ENCODE data around the gene SLC38A10. TPM values are rescaled to one million over a fixed set of nuclear protein-coding genes. Genes with fewer than 3 reads are reported as not detected.

SLC38A10 gene
- polyA plus RNA-seq, 1 of the 3 experiments (the other 2 are of a cell fraction): 82.2 TPM

- Histone ChIP-seq H2AFZ (ENCODE audit: low read depth) (no peak overlapping the region), H3K9ac (no peak overlapping the region), H3K9me3 (no peaks in the 10 kb centered on the region), H4K20me1 (ENCODE audit: insufficient read depth) (no peaks in the 10 kb centered on the region), H3F3A (replicated peaks; ENCODE audit: insufficient read depth) (peaks cover 9% of the 10 kb centered on the region), H3K4me1 (ENCODE audit: control insufficient read depth in 1 of 2, insufficient read depth in 2 of 2, low read depth in 1 of 2, low read length in 1 of 2) (peaks cover 0 to 43% of the 10 kb centered on the region in 2 experiments; a peak in 1 of 4 replicates), H3K9me2 (no peaks in the 10 kb centered on the region), H3K79me2 (ENCODE audit: insufficient read depth) (no peaks in the 10 kb centered on the region), H3K27me3 (ENCODE audit: insufficient read depth) (no peaks in the 10 kb centered on the region), H3K36me3 (replicated peaks in 1 of 2; ENCODE audit: control insufficient read depth in 1 of 2, insufficient read depth in 2 of 2, low read length in 1 of 2) (no peaks in the 10 kb centered on the region), H3K27ac (ENCODE audit: low read depth in 2 of 2, low read length in 1 of 2) (no peak overlapping the region), H3K4me3 (ENCODE audit: low read depth in 2 of 2, low read length in 1 of 2) (no peak overlapping the region), H3K4me2 (no peak overlapping the region)
- TF ChIP-seq EZH2phosphoT487 (IDR thresholded peaks at IDR 0.05; ENCODE audit: borderline replicate concordance, low read depth) (no peak), TCF12 (IDR thresholded peaks at IDR 0.05) (no peak), NRF1 (IDR thresholded peaks at IDR 0.05; ENCODE audit: low read depth, low read length) (no peak), TEAD4 (IDR thresholded peaks at IDR 0.05; ENCODE audit: borderline replicate concordance, insufficient read depth) (no peak), FOSL2 (IDR thresholded peaks at IDR 0.05; ENCODE audit: borderline replicate concordance, low read depth) (no peak), USF1 (IDR thresholded peaks at IDR 0.05; ENCODE audit: borderline replicate concordance, low read depth) (no peak), ELF1 (IDR thresholded peaks at IDR 0.05) (no peak), MEF2A (IDR thresholded peaks at IDR 0.05; ENCODE audit: borderline replicate concordance, low read depth) (no peak), ZBTB33 (IDR thresholded peaks at IDR 0.05; ENCODE audit: borderline replicate concordance, low read depth) (no peak), JUND (IDR thresholded peaks at IDR 0.05) (no peak), POLR2AphosphoS5 (IDR thresholded peaks at IDR 0.05; ENCODE audit: low read depth, low read length) (no peak), FOXM1 (IDR thresholded peaks at IDR 0.05; ENCODE audit: low read depth) (no peak), PBX3 (IDR thresholded peaks at IDR 0.05) (no peak), TAF1 (IDR thresholded peaks at IDR 0.05; ENCODE audit: borderline replicate concordance, low read depth, low read length) (no peak), GABPA (IDR thresholded peaks at IDR 0.05; ENCODE audit: low read depth) (no peak), CTCF (IDR thresholded peaks at IDR 0.05) (no peak), NFIC (IDR thresholded peaks at IDR 0.05; ENCODE audit: borderline replicate concordance) (no peak), RFX5 (IDR thresholded peaks at IDR 0.05; ENCODE audit: low read length) (no peak), CHD2 (IDR thresholded peaks at IDR 0.05; ENCODE audit: low read length, partially characterized antibody) (no peak)
- TF ChIP-seq, protein P1, sequence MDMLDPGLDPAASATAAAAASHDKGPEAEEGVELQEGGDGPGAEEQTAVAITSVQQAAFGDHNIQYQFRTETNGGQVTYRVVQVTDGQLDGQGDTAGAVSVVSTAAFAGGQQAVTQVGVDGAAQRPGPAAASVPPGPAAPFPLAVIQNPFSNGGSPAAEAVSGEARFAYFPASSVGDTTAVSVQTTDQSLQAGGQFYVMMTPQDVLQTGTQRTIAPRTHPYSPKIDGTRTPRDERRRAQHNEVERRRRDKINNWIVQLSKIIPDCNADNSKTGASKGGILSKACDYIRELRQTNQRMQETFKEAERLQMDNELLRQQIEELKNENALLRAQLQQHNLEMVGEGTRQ (IDR thresholded peaks at IDR 0.05; ENCODE audit: borderline replicate concordance, low read depth, low read length): no peak
- WGBS (ENCODE audit: low lambda C conversion rate): 60% methylated on average over 10 of the region's 10 CpGs
- ChIA-PET CTCF (interaction anchor here (0.6 to 17.2 kb wide), 16 partner anchors 9 to 216 kb away, joined by 3 to 295 read pairs (median 4); partner anchors contain the start of gene BAHCC1), POLR2A (interaction anchor here (0.8 to 1.2 kb wide), 3 partner anchors 9 to 170 kb away, joined by 3 to 4 read pairs (median 3); no protein-coding TSS in a partner anchor)
- no peak for DNase-seq
These were observed 7.2 kb upstream of the SLC38A10 start for GRCh38 chr17:81302324-81302723.

Measured in SK-N-SH (cell line).